Kidney (tissue), 14 donors: ENCODE results near the gene RCL1. TPM values are rescaled to one million over a fixed set of nuclear protein-coding genes. Genes with fewer than 3 reads are reported as not detected.

Experiments
- DNase-seq, 5 donors: peaks; one replicate each; pipeline ENCODE4 v3.0.0-alpha.2; 2013 to 2020
- FAIRE-seq: peaks from 2 replicates; lab custom pipeline; 2012; peaks lifted over from hg19 to GRCh38; lab: Jason Lieb, UNC
- H3K27ac ChIP-seq, 2 donors: one replicate each; pipeline ENCODE4 v1.7.0; 2013; ENCODE audit warnings: low read depth in 2 of 2, low read length in 2 of 2, inconsistent platforms in 1 of 2
- H3K27me3 ChIP-seq: one replicate; pipeline ENCODE4 v1.7.1; 2013; ENCODE audit warnings: low read length, inconsistent platforms; ENCODE audit not compliant: control insufficient read depth, insufficient read depth
- H3K36me3 ChIP-seq, 3 donors: one replicate each; pipeline versions ENCODE4 v1.7.0 to v1.7.1; 2013; ENCODE audit warnings: low read length in 3 of 3, control low read depth in 1 of 3, inconsistent platforms in 1 of 3; ENCODE audit not compliant: insufficient read depth in 3 of 3, control insufficient read depth in 2 of 3
- H3K4me1 ChIP-seq, 3 donors: one replicate each; pipeline versions ENCODE4 v1.7.0 to v1.7.1; 2013; ENCODE audit warnings: low read length in 3 of 3, inconsistent platforms in 1 of 3, low read depth in 1 of 3; ENCODE audit not compliant: control insufficient read depth in 2 of 3, insufficient read depth in 2 of 3
- H3K4me3 ChIP-seq, 3 donors: one replicate each; pipeline versions ENCODE4 v1.7.0 to v1.8.1; 2013; ENCODE audit warnings: low read length in 3 of 3, control low read depth in 1 of 3, inconsistent platforms in 1 of 3
- H3K9ac ChIP-seq, 3 donors: one replicate each; pipeline versions ENCODE4 v1.7.0 to v1.7.1; 2013; ENCODE audit warnings: low read length in 3 of 3, control low read depth in 1 of 3, inconsistent platforms in 1 of 3
- H3K9me3 ChIP-seq, 3 donors: one replicate each; pipeline versions ENCODE4 v1.7.0 to v1.7.1; 2013; ENCODE audit warnings: low read length in 3 of 3, control low read depth in 1 of 3, inconsistent platforms in 1 of 3; ENCODE audit not compliant: control insufficient read depth in 2 of 3, insufficient read depth in 1 of 3
- CTCF ChIP-seq: IDR thresholded peaks from 3 replicates; pipeline ENCODE4 v1.5.1; 2012; ENCODE audit warnings: mild to moderate bottlenecking, moderate library complexity, borderline replicate concordance; ENCODE audit not compliant: insufficient read depth; ENCODE audit errors: extremely low read depth
- intact Hi-C: fragments of 100-400 bp; cut with DNase I; formaldehyde crosslinking; loops from one replicate; pipeline ENCODE4 v1.11.1; 2022
- polyA plus RNA-seq: library from polyadenylated mRNA; stranded (reverse); fragments of 350-450 nt; fragmentation: Illumina TruSeq; extraction: RNeasy Lipid Tissue Mini Kit (QIAGEN cat#74804); gene quantifications from one replicate; pipeline ENCODE4 v1.2.3, GENCODE V29; 2014; ENCODE audit warnings: low read depth, low replicate concordance; ENCODE audit not compliant: insufficient read depth
- total RNA-seq: library from RNA; stranded (reverse); fragmentation: NEBNext Ultra II Directional; extraction: Animal tissue kit (Norgen Biotek cat#: 25700); gene quantifications from one replicate; pipeline ENCODE4 v1.2.1, GENCODE V29; 2021
- donor health status: control.
- donor health status: control.
- donor health status: control.
- donor health status: control.
- donor health status: control.
- donor health status: DM: yes; HTN: yes; CAD: no.
- donor health status: Normal renal cell carcinoma (clear cell type).

RCL1 gene
- total and polyA plus RNA-seq, 2 donors from 2014 or later, result 15.7 to 22.8 TPM

GRCh38 chr9:4798281-4799032 lies 5.7 kb downstream of the RCL1 start:
- no peak for TF ChIP-seq CTCF
- DNase-seq, result peak in 2 of 5 donors; percentile 24 to 38
- peaks cover 3 to 18% (median 6%) of the 10 kb centered on the region in 3 donors for H3K4me1 ChIP-seq
- H3K4me3 ChIP-seq, result no peak overlapping the region
- FAIRE-seq, result no peak
- no peaks in the 10 kb centered on the region for H3K9me3 ChIP-seq
- no peaks in the 10 kb centered on the region for H3K36me3 ChIP-seq
- H3K9ac ChIP-seq, result no peak overlapping the region
- peak overlapping the region in 1 of 2 donors; percentile 9 for H3K27ac ChIP-seq
- intact Hi-C loops, result no loop called here
- H3K27me3 ChIP-seq, result no peaks in the 10 kb centered on the region

- Histone ChIP-seq H3K27me3 (no peaks in the 10 kb centered on the region), H3K36me3 (no peaks in the 10 kb centered on the region), H3K4me3 (no peak overlapping the region), H3K9me3 (no peaks in the 10 kb centered on the region), H3K9ac (no peak overlapping the region), H3K27ac (no peak overlapping the region), H3K4me1 (peaks cover 3 to 15% (median 6%) of the 10 kb centered on the region in 3 donors)
- intact Hi-C loops, result no loop called here
- no peak for TF ChIP-seq CTCF
- DNase-seq (no peak), FAIRE-seq (no peak)
Measured at GRCh38 chr9:4799033-4799430, 6.3 kb downstream of the RCL1 start.

GRCh38 chr9:4799775-4800174 lies 7.0 kb downstream of the RCL1 start:
- Histone ChIP-seq H3K36me3 (no peaks in the 10 kb centered on the region), H3K4me3 (no peak overlapping the region), H3K27me3 (no peaks in the 10 kb centered on the region), H3K27ac (no peak overlapping the region), H3K4me1 (peaks cover 2 to 9% (median 3%) of the 10 kb centered on the region in 3 donors), H3K9me3 (no peaks in the 10 kb centered on the region), H3K9ac (no peak overlapping the region)
- intact Hi-C loops, result no loop called here
- no peak for FAIRE-seq
- no peak for TF ChIP-seq CTCF
- no peak for DNase-seq
